OCI-LY1 (cell line): ENCODE results near the gene TUBG2.

ENCODE experiments used
- H2AFZ ChIP-seq: fragments of 200-600 bp; sonication (generic), shearing (Covaris generic); 2 replicates; pipeline ENCODE4 v1.6.0; 2014; ENCODE audit warnings: antibody characterized with exemption, mild to moderate bottlenecking, low read length
- H3F3A ChIP-seq: fragments of 200-600 bp; sonication (generic), shearing (Covaris generic); 2 replicates; pipeline ENCODE4 v1.6.0; 2014; ENCODE audit warnings: mild to moderate bottlenecking, antibody characterized with exemption, low read length, moderate library complexity; ENCODE audit not compliant: insufficient read depth
- H3K27ac ChIP-seq: fragments of 200-600 bp; sonication (generic); 2 replicates; pipeline ENCODE4 v1.5.1; 2014; ENCODE audit warnings: low read length, mixed run types, mild to moderate bottlenecking, low read depth; ENCODE audit not compliant: poor library complexity, severe bottlenecking
- H3K27me3 ChIP-seq: fragments of 200-600 bp; sonication (generic); 2 replicates; pipeline ENCODE4 v1.6.0; 2014; ENCODE audit warnings: antibody characterized with exemption, mild to moderate bottlenecking, low read length, moderate library complexity; ENCODE audit not compliant: insufficient read depth
- H3K36me3 ChIP-seq: fragments of 200-600 bp; sonication (generic); 2 replicates; pipeline ENCODE4 v1.6.1; 2014; ENCODE audit warnings: mild to moderate bottlenecking, antibody characterized with exemption, low read length, moderate library complexity, mixed read lengths; ENCODE audit not compliant: insufficient read depth
- H3K4me1 ChIP-seq: fragments of 200-600 bp; sonication (generic); 2 replicates; pipeline ENCODE4 v1.5.1; 2014; ENCODE audit warnings: mild to moderate bottlenecking, low read length, moderate library complexity; ENCODE audit not compliant: insufficient read depth, severe bottlenecking
- H3K4me2 ChIP-seq: fragments of 200-600 bp; sonication (generic), shearing (Covaris generic); 2 replicates; pipeline ENCODE4 v1.6.1; 2014; ENCODE audit warnings: low read length
- H3K4me3 ChIP-seq: fragments of 200-600 bp; sonication (generic); 2 replicates; pipeline ENCODE4 v1.5.1; 2014; ENCODE audit warnings: low read length, low read depth, mild to moderate bottlenecking, mixed read lengths; ENCODE audit not compliant: poor library complexity, severe bottlenecking
- H3K79me2 ChIP-seq: fragments of 200-600 bp; shearing (Covaris generic); 2 replicates; pipeline ENCODE4 v1.6.1; 2016; ENCODE audit warnings: mixed run types, low read length, mixed read lengths; ENCODE audit not compliant: insufficient read depth
- H3K9ac ChIP-seq: fragments of 200-600 bp; sonication (generic), shearing (Covaris generic); 2 replicates; pipeline ENCODE4 v1.6.1; 2014; ENCODE audit warnings: mild to moderate bottlenecking, low read length, mixed read lengths
- H3K9me2 ChIP-seq: fragments of 200-600 bp; sonication (generic), shearing (Covaris generic); 2 replicates; pipeline ENCODE4 v1.6.1; 2014; ENCODE audit warnings: low read depth, mild to moderate bottlenecking, low read length, mixed read lengths
- H3K9me3 ChIP-seq: fragments of 200-600 bp; shearing (Covaris generic); 2 replicates; pipeline ENCODE4 v1.6.1; 2014; ENCODE audit warnings: low read length, mixed read lengths
- H4K20me1 ChIP-seq: fragments of 200-600 bp; sonication (generic), shearing (Covaris generic); 2 replicates; pipeline ENCODE4 v1.6.0; 2016; ENCODE audit warnings: mild to moderate bottlenecking, low read length; ENCODE audit not compliant: insufficient read depth
- CTCF ChIP-seq: fragments of 200-600 bp; sonication (generic), shearing (Covaris generic); IDR thresholded peaks from 2 replicates; pipeline ENCODE4 v1.5.1; 2017; ENCODE audit warnings: mild to moderate bottlenecking, antibody characterized with exemption, low read length, moderate library complexity, mixed read lengths
- EZH2 ChIP-seq: fragments of 200-600 bp; sonication (generic), shearing (Covaris generic); IDR thresholded peaks from 2 replicates; pipeline ENCODE4 v1.8.0; 2017; ENCODE audit warnings: borderline replicate concordance, mixed run types, mild to moderate bottlenecking, antibody characterized with exemption, low read length, moderate library complexity, mixed read lengths

TUBG2 gene

GRCh38 chr17:42651392-42651791 is 7.7 kb upstream of the TUBG2 start:
- Histone ChIP-seq H4K20me1 (no peaks in the 10 kb centered on the region), H3K79me2 (no peaks in the 10 kb centered on the region), H3K9ac (no peak overlapping the region), H3K27me3 (0 out of 2 replicates have a peak, but pooled peaks cover 4% of the 10 kb centered on the region), H3K4me1 (peaks cover 5% of the 10 kb centered on the region), H3K4me3 (no peak overlapping the region), H3K27ac (no peak overlapping the region), H2AFZ (no peak overlapping the region), H3K4me2 (no peak overlapping the region), H3F3A (no peaks in the 10 kb centered on the region), H3K36me3 (no peaks in the 10 kb centered on the region), H3K9me3 (no peaks in the 10 kb centered on the region), H3K9me2 (no peaks in the 10 kb centered on the region)
- TF ChIP-seq EZH2 (no peak), CTCF (no peak)

- H3K4me2 ChIP-seq: no peak overlapping the region
- H3K9me2 ChIP-seq: no peaks in the 10 kb centered on the region
- H4K20me1 ChIP-seq: no peaks in the 10 kb centered on the region
- H3F3A ChIP-seq: no peaks in the 10 kb centered on the region
- H3K4me1 ChIP-seq: peaks cover under 1% of the 10 kb centered on the region
- H3K27ac ChIP-seq: no peak overlapping the region
- TF ChIP-seq CTCF: no peak
- no peak for TF ChIP-seq EZH2
- H3K36me3 ChIP-seq: no peaks in the 10 kb centered on the region; the same call in 1 of the 2 replicates
- H3K9ac ChIP-seq: no peak overlapping the region
- H3K27me3 ChIP-seq: 0 out of 2 replicates have a peak, but pooled peaks cover 4% of the 10 kb centered on the region
- H3K4me3 ChIP-seq: no peak overlapping the region
- no peak overlapping the region for H2AFZ ChIP-seq
- H3K79me2 ChIP-seq: no peaks in the 10 kb centered on the region
- no peaks in the 10 kb centered on the region for H3K9me3 ChIP-seq
These were observed 5.6 kb upstream of the TUBG2 start for GRCh38 chr17:42653179-42654124.

- H3K4me3 ChIP-seq: no peak overlapping the region
- no peaks in the 10 kb centered on the region for H3K9me3 ChIP-seq
- no peaks in the 10 kb centered on the region for H3K9me2 ChIP-seq
- no peaks in the 10 kb centered on the region for H3K79me2 ChIP-seq
- no peaks in the 10 kb centered on the region; the same call in 1 of the 2 replicates for H3K36me3 ChIP-seq
- H3K9ac ChIP-seq: no peak overlapping the region
- H3K27me3 ChIP-seq: 0 out of 2 replicates have a peak, but pooled peaks cover 4% of the 10 kb centered on the region
- H3K27ac ChIP-seq: no peak overlapping the region
- peaks cover 11% of the 10 kb centered on the region for H3K4me1 ChIP-seq
- no peak overlapping the region for H3K4me2 ChIP-seq
- no peaks in the 10 kb centered on the region for H4K20me1 ChIP-seq
- no peaks in the 10 kb centered on the region for H3F3A ChIP-seq
- H2AFZ ChIP-seq: no peak overlapping the region
- TF ChIP-seq CTCF (no peak), EZH2 (no peak)
These were observed 3.6 kb upstream of the TUBG2 start for GRCh38 chr17:42655528-42655927.
